Hematopoietic multipotent progenitor cell treated with erythropoietin and hydrocortisone succinate and interleukin-3 and kit ligand, for 6 days (in vitro differentiated cells): ENCODE measurements around the gene CTNND2.

ENCODE experiments used
- DNase-seq: peaks from one replicate; pipeline ENCODE4 v3.0.0-alpha.2; 2015

CTNND2 gene, protein sequence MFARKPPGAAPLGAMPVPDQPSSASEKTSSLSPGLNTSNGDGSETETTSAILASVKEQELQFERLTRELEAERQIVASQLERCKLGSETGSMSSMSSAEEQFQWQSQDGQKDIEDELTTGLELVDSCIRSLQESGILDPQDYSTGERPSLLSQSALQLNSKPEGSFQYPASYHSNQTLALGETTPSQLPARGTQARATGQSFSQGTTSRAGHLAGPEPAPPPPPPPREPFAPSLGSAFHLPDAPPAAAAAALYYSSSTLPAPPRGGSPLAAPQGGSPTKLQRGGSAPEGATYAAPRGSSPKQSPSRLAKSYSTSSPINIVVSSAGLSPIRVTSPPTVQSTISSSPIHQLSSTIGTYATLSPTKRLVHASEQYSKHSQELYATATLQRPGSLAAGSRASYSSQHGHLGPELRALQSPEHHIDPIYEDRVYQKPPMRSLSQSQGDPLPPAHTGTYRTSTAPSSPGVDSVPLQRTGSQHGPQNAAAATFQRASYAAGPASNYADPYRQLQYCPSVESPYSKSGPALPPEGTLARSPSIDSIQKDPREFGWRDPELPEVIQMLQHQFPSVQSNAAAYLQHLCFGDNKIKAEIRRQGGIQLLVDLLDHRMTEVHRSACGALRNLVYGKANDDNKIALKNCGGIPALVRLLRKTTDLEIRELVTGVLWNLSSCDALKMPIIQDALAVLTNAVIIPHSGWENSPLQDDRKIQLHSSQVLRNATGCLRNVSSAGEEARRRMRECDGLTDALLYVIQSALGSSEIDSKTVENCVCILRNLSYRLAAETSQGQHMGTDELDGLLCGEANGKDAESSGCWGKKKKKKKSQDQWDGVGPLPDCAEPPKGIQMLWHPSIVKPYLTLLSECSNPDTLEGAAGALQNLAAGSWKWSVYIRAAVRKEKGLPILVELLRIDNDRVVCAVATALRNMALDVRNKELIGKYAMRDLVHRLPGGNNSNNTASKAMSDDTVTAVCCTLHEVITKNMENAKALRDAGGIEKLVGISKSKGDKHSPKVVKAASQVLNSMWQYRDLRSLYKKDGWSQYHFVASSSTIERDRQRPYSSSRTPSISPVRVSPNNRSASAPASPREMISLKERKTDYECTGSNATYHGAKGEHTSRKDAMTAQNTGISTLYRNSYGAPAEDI (N-terminal part only)

DNA sequence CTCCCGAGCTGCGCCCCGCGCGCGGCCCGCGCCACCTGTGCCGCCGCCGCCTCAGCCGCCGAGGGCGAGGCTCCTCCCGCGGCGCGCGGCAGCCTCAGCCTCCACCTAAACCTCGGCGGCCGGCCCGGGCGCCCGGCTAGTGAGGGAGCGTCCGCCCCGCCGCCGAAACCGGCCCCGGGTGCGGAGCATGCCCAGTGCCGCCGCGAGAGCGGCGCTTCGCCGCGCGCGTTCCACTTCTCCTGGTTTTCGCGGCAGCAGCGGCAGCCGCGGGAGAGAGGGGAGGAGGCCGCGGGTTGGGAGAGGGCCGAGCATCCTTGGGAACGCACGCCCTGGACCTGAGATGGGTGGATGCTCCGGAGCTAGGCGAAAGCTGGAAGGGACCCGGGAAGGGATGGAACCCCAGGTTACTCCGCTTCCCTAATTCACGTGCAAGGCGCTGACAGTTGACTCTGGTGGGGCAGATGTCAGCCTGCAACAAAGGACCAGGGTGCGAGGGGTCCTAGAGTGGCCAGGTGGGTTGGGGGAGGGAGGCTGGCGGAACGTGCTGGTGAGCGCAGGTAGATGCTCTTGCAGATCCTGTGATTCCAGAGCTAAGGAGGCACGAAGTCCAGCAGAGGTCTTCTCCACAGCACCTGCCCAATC lies at the start of gene CTNND2:
Gene CTNND2 (minus strand): TSS at position 182 of the 642 bp plus-strand sequence. CDS start 593 bp downstream, outside the sequence.
- no peak for DNase-seq

DNA sequence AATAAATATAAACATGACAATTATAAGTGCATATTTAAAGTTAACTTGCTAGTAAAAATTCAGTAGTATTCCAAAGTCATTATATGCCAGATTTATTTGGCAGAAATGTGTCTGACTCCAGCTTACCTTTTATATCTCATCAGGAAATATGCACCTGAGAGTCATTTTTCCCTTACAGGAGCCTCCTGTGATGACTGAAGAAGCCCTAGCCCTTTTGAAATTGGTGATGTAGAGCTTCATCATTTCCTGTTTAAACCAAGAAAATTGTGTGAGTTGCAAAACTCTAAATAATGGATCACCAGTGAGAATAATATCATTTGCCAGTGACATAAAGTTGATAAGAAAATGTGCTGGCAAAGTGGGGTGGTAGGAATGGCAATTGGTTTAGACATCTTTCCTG lies 42.1 kb upstream of the CTNND2 start:
- DNase-seq: no peak

DNA sequence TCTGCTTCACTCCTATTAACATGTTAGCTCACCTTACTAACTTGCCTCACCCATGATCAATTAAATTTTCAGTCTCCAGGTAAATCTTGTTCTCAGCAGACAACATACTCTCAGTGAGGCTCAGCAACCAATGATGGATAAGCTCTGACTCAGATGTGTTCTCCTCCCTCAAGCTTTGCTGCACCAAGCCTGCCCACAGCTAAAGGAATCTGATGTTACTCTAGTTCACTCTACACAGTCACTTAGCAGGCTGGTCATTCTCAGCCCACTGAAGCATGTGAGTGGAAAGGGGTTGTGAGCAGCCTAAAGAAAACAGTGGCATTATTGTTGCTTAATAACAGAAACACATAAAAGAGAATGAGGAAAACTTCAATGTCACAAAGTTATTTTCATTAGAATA lies 37.3 kb upstream of the CTNND2 start:
- DNase-seq: no peak

- no peak for DNase-seq
These were observed 27.4 kb upstream of the CTNND2 start for GRCh38 chr5:11931638-11932037.

DNA sequence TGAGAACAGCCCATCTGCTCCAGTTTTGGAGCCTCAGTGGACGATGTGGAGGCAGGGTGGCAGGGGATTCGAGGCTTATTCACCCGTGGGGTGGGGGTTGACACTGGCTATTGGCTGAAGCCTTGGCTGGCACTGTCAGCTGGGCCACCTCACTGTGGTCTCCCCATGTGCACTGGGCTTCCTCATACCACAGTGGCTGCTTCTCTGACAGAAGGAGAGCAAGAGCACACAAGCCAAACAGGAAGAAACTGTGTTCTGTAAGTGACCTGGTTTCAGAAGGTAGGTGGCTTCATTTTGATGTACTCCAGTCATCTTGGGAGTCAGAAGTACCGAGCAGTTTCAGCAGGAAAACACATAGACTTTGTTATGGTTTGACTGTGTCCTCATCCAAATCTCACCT lies 24.7 kb upstream of the CTNND2 start:
- no peak for DNase-seq

- no peak for DNase-seq
These were observed 21.5 kb upstream of the CTNND2 start for GRCh38 chr5:11925701-11926100.

- DNase-seq: no peak
These were observed 18.1 kb upstream of the CTNND2 start for GRCh38 chr5:11922394-11922793.

- DNase-seq: no peak
These were observed 14.3 kb upstream of the CTNND2 start for GRCh38 chr5:11918463-11919045.

- DNase-seq: no peak
These were observed 5.2 kb upstream of the CTNND2 start for GRCh38 chr5:11909471-11909870.

DNA sequence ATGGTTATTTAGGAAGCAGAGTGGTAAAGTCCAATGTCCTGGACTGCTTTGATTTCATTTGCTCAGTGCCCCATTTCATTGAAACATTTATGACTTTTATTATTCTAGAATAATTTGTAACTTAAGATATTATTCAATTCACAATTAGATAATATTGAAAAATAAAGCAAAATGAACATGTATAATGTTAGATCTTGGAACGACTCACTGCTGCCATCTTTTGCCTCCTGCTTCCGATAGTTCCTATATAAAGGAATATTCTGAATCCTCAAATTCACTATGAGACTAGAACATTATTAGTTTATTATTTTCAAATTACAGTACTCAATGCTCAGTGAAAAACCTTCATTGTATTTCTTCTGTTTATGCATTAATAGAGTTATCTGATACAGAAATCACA lies 2.3 kb upstream of the CTNND2 start:
- no peak for DNase-seq

DNA sequence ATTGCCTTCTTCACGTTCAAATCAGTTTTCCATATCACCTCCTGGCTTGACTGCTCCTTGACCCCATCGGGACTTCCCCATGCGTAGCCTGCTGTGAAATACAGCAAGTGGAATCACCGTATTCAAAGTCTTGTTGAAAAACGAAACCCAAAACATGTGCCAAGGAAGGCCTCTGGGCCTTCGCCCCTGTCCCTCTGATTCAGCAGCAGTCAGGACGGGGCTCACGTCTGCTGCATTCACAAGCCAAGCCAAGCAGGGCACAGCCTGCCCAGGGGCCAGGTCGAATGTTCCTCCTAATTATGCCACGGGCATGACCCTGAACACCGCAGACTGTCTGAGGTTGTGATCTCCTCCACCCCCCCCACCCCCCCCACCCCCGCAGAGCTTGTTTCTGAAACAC lies 960 bp upstream of the CTNND2 start:
- no peak for DNase-seq

GRCh38 chr5:11903614-11904264 lies 507 bp downstream of the CTNND2 start:
- peak; percentile 32 for DNase-seq

DNA sequence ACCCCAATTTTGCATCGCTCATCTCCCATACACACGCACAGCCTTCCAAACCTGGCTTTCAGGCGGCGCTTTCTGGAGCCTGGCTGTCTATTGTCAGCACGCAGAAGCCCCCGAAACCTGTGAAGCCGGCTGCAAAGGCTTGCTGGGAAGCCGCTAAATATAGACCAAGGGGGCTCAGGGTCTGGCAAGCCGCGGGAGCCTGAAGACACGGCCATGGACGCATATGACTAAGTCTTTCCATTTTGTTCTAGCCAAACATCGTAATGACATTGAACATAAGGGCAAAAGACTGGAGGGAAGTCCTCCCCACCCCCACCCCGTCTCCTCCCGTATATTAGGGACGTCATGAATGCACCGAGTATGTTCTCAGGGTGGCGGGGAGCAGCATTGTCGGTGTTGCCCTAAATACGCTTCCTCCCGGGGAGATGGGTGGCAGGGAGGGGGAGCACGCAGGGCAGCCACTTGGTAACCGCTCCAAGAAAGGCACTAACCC lies 1.1 kb downstream of the CTNND2 start:
- DNase-seq: peak; percentile 2

DNA sequence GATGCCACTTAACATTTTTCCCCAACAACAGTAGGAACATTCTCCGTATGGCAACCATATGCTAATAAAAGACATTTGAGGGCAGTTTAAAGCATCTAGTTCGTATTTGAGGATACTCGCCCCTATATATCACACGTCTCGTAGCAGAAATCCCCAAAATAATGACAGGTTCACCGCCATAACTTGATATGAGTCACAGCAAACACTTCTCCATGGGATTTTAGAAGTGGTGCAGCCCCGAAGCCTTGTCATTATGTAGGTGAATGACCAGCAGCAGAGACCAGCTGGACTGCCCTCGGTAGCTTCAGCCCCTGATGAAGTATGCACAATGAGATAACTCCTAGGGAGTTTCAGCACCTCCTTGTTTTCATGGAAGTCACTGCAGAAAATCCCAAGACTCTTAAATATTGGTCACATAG lies 2.0 kb downstream of the CTNND2 start:
- no peak for DNase-seq

DNA sequence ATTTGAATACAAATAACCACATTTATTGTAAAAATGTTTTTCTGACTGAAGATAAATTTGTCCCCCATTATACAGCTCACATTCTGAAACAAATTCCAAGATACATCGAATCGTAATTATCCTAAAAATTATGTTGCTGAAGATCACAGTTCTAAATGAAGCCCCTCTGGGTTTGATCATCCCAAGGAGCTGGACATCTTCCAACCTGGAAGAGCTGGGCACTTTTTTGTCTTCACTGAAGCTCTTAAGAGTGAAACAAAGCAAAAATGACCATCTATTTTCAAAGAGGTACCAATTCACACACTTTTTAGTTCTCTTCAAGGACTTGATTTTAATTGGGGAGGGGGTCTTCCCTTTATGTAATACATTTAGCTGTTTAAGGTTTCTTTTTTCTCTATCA lies 5.5 kb downstream of the CTNND2 start:
- no peak for DNase-seq

DNA sequence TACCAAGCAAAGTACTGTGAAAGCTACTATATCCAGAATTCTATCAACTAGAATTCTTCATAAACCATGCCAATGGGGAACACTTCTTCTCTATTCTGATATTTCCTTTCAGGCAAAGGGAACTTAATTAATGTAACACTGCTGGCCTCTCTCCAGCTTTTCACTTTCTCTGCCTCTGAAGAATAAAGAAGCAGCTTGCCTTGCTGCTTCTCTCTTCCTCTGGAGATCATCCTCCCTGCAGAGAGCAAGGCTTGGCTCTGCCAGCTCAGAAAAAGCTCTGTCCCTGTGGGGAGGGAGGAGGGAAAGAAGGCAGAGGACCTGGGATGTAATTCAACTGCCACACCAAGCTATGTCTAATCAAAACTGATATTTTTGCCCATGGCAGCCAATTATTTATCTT lies 6.5 kb downstream of the CTNND2 start:
- DNase-seq: no peak

DNA sequence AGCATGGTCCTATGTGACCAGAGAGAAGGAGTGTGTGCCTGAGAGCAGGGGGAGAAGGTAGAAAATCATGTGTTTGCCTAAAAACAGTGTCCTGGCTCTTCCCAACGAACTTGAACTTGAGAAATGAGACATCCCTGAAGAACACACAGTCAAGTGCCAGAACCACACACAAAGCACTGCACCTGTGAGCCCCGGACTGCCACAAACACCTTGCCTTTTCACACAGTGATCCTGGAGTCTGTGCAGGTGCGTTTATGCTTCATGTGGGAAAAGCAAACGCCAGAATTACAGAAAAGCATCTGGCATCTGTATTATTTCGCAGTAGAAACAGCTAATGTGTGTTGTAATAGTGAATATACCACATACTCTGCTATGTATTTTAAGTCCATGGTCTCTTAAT lies 9.3 kb downstream of the CTNND2 start:
- no peak for DNase-seq

- no peak for DNase-seq
These were observed 11.4 kb downstream of the CTNND2 start for GRCh38 chr5:11892832-11893231.

DNA sequence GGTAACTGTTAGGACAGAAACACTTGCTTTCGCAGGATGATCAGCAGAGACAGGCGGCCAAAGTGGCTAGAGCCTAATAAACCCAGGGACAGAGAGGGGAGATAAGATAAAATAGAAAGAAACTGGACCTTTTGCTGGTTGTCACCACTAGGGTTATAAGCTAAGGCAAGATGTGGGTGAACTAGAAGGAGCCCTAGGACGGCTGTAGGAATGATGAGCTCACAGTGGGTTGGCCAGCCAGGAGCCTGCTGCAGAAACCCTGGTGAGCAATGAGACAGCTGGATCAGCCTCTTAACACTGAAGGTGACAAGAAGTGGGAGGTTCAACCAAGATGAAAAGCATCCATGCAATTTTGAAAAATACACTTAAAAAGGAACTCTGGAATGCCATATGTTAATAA lies 13.5 kb downstream of the CTNND2 start:
- DNase-seq: no peak

- no peak for DNase-seq
These were observed 16.0 kb downstream of the CTNND2 start for GRCh38 chr5:11888221-11888620.

DNA sequence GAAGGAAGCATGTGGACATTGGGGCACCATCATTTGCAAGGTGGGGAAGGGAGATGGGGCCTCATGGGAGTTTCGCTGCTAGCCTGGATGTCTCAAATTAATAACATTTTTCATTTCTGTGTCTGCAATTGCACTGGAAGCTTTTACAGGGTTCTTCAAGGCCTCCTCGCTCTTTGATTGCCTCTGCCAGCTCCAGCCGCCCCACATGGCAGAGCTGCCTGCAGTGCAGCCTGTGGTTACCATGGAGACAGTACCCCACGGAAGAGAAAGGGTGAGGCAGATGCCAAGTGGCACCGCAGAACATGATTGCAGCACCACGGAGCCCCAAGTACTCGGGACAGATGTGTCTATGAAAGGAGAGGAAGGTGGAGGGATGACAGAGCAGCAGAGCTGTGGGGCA lies 25.4 kb downstream of the CTNND2 start:
- DNase-seq: no peak

GRCh38 chr5:11873587-11873986 lies 30.7 kb downstream of the CTNND2 start:
- DNase-seq: no peak
